Left hindlimb (tissue), 1 donor: Measurements from ENCODE around the gene TRAPPC12.

Experiments
- DNase-seq: peaks from one replicate; pipeline ENCODE4 v3.0.0-alpha.2; 2018

TRAPPC12 gene

GRCh38 chr2:3409627-3410170 lies 30.2 kb downstream of the TRAPPC12 start:
- no peak for DNase-seq

DNA sequence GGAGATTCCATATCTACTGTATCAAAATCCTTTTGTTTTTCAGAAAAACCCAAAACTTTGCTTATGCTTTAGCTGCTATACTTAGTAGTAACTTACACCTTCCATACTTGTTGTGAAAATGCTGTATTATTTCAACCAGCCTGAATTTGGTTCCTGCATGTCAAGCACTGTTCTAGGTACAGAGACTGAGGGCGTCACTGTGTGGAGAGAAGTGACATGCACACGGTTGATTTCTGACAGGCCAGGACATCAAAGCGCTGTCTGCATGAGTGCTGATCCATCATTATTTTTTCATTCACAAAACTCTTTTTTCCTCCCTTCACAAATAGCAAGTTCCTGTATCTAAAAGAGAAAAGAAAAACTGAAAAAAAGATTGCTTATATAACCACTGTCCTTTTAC lies 31.6 kb downstream of the TRAPPC12 start:
- no peak for DNase-seq

DNA sequence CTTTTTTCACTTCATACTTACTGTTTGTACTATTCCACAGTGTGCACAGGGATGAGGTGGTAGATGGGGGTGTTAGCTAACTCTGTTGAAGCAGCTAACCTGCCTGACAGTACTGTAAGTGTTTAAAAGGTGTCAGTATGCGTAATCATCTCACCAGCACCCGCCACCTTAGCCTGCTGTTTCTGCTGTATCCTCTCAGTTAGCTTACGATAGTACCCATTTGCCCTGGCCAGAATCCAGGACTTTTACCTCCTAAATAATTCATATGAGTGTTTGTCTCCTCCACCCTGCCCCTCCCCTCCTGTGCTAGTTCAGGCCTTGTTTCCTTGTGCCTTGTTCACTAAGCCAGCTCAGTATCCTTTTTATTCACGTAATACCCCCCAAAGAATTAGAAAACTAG lies 34.2 kb downstream of the TRAPPC12 start:
- no peak for DNase-seq

- DNase-seq, result no peak
These were observed 34.8 kb downstream of the TRAPPC12 start for GRCh38 chr2:3414133-3414860.

GRCh38 chr2:3418766-3419404 lies 39.4 kb downstream of the TRAPPC12 start:
- no peak for DNase-seq

DNA sequence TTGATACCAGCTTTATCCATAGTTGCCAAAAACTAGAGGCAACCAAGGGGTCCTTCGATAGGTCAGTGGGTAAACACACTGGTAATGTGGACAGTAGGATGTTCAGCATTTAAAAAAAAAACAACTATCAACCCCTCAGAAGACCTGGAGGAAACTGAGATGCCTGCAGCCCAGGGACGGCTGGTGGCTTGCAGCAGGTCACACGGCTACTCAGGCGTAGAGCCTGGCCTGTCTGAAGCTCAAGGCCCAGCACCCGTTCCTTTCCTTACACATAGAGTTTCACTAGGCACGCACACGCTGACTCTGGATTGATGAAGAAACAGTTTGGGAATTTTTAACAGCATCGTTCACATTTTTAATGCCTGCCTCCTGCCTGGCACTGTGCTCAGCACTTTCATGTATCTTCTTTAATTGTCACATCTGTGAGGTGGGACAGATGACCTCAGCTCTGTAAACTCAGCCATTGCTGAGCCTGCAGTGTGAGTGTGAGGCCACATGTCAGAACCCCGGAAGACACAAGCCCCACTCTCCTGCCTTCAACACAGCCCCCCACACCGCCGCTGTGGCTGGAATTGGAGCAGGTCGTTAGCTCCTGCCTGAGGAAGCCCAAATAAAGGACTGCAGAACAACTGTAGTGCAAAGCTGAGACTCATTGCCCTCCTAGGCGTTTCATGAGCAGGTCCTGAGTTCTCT lies 40.7 kb downstream of the TRAPPC12 start:
- DNase-seq, result no peak

DNA sequence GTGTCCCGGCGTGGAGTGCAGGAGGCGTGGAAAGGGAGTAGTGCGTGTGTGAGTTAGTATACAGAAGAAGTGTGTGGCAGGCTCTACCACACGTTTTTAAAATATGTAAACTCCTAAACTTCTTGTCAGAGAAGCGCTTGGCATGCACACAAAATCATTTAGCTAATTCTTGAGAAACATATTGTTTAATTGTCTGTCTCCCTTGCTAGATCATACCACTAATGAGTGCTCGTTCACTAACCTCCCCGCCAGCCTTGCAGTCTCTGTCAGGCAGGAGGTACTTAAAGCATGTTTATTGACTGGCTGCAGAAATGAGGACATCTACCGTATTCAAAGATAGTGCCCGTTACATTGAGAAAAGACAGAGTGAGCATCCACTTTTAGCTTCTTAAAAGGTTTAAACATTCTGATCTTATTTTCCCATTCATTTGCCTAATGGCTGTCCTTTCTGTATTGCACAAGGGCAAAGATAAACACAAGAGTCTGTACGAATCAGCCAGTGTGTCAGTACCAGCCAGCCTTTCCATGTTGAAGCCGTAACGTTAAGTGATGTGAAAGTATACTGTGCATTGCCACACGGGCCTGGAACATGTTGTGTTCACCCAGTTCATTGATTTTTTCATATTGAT lies 41.4 kb downstream of the TRAPPC12 start:
- DNase-seq, result no peak

DNA sequence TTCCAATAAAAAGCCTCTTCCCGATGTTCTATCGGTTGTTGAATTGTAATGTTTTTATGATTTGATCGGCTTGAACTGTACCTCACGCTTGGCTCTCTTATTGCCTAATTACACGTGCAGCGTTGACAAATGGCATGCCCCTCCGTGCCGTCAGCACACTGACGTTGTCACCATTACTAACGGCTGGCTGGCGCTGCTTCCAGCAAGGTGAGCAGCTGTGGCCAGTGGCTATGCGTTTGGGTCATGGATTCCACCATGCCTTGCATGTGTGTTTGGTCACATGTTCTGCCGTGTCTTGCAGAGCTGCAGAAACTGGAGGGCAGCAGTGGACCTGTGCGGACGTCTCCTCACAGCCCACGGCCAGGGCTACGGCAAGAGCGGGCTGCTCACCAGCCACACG lies 42.1 kb downstream of the TRAPPC12 start:
- no peak for DNase-seq

DNA sequence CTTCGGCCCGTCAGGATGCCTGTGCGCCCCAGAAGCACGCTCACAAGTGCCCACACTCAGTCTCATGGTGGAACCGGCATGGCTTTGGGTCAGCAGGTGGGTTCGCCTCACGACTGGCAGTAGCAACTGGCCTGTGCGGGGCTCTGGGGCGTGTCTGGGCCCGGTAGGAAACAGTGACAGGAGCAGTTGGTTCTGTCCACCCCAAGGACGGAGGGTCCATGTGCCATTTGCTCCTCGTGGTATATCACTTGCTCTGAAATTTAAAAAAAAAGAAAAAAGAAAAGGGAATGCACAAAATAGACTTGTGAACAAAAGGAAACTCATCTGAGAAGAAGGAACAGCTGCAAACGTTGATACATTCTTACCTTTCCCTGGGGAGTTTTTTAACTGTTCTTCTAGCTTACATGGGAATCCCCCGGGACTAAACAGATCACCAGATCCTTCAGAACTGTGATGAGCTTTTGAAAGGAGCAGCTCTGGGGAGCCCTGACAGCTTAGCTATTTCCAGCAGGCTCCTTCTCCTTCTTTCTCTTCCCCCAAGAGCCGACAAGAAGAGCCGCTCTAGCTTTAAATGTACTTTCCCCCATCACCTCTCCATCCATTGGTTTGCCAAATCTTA lies 42.8 kb downstream of the TRAPPC12 start:
- DNase-seq, result no peak

DNA sequence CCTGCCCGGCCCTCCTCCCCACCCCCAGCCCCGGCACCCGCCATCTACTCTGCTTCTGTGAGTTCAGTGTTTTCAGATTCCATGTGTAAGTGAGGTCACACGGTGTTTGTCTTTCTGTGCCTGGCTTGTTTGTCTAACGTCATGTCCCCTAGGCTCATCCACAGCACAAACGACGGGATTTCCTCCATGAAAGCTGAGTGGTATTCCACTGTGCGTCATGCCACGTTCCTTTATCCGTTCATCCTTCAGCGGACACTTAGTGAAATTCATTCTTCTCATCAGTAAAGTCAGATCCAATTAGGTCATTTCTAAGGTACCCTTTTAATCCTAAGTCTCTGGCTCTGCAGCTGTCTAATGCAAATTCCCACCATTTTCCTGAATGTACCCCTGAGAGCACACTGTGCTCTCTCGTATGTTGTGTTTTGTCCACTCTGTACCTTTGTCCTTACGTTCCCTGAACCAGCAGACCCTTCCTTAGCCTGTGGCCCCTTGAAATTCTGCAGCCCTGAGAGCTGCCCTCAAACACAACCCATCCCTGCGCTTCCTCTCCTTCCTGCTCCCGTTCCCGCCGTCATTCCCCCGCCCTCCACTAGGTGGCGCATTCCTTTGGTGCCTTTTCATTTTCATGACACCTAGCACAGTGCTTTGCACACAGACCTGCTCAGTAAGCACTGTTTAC lies 44.1 kb downstream of the TRAPPC12 start:
- peak; percentile 44 for DNase-seq

DNA sequence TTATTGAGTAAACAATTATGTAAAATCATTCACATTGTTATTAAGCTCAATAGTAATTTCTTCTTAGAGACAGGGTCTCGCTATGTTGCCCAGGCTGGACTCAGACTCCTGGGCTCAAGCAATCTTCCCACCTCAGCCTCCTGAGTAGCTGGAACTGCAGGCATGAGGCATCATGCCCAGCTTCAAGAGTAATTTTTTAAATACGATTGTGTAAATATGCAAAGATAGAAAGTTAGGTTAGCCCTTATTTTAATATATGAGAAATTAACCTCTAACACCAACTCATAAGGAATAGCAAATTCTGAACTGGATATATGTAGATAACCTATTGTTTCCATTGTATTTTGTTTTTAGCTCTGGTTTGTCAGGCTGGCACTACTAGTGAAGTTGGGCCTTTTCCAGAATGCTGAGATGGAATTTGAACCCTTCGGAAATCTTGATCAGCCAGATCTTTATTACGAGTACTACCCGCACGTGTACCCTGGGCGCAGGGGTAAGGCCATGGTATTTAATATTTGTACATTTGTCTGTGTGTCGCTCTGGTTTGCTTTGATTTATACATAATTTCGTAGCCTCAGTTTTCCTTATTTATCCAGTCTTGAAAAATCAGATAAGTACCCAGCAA lies 44.8 kb downstream of the TRAPPC12 start:
- no peak for DNase-seq

- DNase-seq, result no peak
These were observed 47.1 kb downstream of the TRAPPC12 start for GRCh38 chr2:3426615-3427014.

DNA sequence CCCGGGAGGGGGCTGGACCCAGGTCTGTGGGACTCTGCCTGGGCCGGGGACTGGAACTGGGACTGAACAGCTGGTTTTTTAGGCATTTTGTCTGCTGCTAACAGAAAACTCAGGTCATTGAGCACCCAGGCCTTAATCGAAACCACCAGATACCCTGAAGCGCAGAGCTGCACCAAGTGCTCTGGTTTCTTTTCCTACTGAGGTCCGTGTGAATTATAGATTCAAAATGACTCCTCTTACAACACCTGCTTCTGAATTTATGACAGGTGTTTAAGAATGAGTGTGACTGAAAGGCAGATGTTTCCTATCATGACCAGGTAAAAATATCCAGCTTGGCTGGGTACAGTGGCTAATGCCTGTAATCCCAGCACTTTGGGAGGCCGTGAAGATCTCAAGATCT lies 47.8 kb downstream of the TRAPPC12 start:
- no peak for DNase-seq

- no peak for DNase-seq
These were observed 49.1 kb downstream of the TRAPPC12 start for GRCh38 chr2:3428577-3428976.

DNA sequence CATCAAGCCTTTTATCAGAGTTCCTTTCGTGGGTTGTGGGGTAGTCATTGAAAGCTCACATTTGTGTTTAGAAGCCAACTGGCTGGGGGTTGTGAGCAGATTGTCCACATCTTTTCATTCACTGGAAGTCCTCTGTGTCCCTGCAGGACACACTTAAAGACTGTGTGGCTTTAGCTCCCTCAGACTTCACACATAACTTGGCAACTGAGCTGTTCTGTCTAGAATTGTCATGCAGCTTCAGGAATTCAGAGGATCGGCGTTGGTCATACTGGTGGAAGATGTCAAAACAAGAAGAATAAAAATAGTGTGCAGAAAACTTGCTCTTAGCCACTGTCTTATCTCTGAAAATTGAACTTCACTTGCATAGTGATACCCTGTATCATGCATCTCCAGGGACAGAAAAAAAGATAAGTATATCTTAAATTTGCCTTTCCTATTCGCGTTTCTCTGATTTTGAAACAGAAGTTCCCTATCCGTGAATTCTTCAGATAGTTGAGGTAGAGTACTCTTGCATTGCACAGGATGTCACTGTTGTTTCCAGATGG lies 49.6 kb downstream of the TRAPPC12 start:
- no peak for DNase-seq

DNA sequence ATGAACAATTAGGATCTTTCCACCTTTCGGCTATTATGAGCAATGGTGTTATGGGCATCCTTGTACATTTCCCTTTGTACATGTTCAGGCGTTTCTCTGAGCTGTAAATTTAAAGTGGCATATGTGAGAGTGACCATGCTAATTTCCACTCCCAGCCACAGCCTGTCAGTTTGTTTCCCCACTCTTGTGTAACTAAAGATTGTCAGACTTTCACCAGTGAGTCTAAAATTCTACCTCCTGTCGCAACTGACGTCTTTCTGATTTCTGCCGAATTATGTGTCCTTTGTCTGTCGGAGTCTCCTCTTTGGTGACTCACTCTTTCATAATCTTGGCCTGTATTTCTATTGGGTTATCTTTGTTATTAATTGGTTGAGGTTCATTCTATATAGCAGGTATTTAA lies 50.7 kb downstream of the TRAPPC12 start:
- no peak for DNase-seq

- DNase-seq, result no peak
These were observed 51.4 kb downstream of the TRAPPC12 start for GRCh38 chr2:3430740-3431490.

GRCh38 chr2:3432067-3432466 lies 52.6 kb downstream of the TRAPPC12 start:
- no peak for DNase-seq

- no peak for DNase-seq
These were observed 53.3 kb downstream of the TRAPPC12 start for GRCh38 chr2:3432693-3433338.

- DNase-seq, result no peak
These were observed 53.8 kb downstream of the TRAPPC12 start for GRCh38 chr2:3433339-3433699.
